Colonic mucosa (tissue), 4 donors: ENCODE measurements around the gene CFAP46. TPM values are rescaled to one million over a fixed set of nuclear protein-coding genes. Genes with fewer than 3 reads are reported as not detected.

Source experiments
- DNase-seq: peaks from one replicate; pipeline ENCODE4 v3.0.0-alpha.2; 2020
- H3K27ac ChIP-seq: fragments of 200-600 bp; one replicate; pipeline ENCODE4 v1.8.0; 2021
- H3K27me3 ChIP-seq: fragments of 200-600 bp; one replicate; pipeline ENCODE4 v1.8.0; 2021
- H3K36me3 ChIP-seq: fragments of 200-600 bp; one replicate; pipeline ENCODE4 v1.8.0; 2021
- H3K4me1 ChIP-seq: fragments of 200-600 bp; one replicate; pipeline ENCODE4 v1.8.0; 2021; ENCODE audit warnings: mild to moderate bottlenecking
- H3K4me3 ChIP-seq: fragments of 200-600 bp; one replicate; pipeline ENCODE4 v1.8.0; 2021
- H3K9ac ChIP-seq, 2 donors: one replicate each; pipeline ENCODE4 v1.7.0; 2013; ENCODE audit warnings: control low read depth in 2 of 2, low read depth in 2 of 2, low read length in 2 of 2
- H3K9me3 ChIP-seq: fragments of 200-600 bp; one replicate; pipeline ENCODE4 v1.8.0; 2021
- CTCF ChIP-seq: fragments of 200-600 bp; IDR thresholded peaks from one replicate; pipeline ENCODE4 v1.8.0; 2022; ENCODE audit warnings: antibody characterized with exemption, mild to moderate bottlenecking
- intact Hi-C: fragments of 100-400 bp; cut with DNase I; formaldehyde crosslinking; loops from one replicate; pipeline ENCODE4 v1.14.1; 2022
- total RNA-seq, 2 donors: library from RNA; stranded (reverse); fragmentation: NEBNext Ultra II Directional in 1 of 2; extraction: Animal tissue kit (Norgen Biotek cat#: 25700) in 1 of 2; gene quantifications; one replicate each; pipeline ENCODE4 v1.2.1, GENCODE V29; 2021
- donor health status: healthy.
- donor health status: DM: no; HTN: no; CAD: no.
- donor health status: DM: no; HTN: no; CAD: no.

Gene CFAP46
- total RNA-seq, 2 donors from 2014 or later = 0.13 TPM; not detected in 1

GRCh38 chr10:132928261-132928660 lies 14.1 kb downstream of the CFAP46 start:
- H3K27ac ChIP-seq = no peak overlapping the region
- no peaks in the 10 kb centered on the region for H3K9me3 ChIP-seq
- H3K36me3 ChIP-seq = no peaks in the 10 kb centered on the region
- H3K4me3 ChIP-seq = no peak overlapping the region
- no peaks in the 10 kb centered on the region for H3K4me1 ChIP-seq
- no peaks in the 10 kb centered on the region for H3K27me3 ChIP-seq
- intact Hi-C loops = no loop called here
- no peak for DNase-seq
- no peak overlapping the region for H3K9ac ChIP-seq
- TF ChIP-seq CTCF = no peak

DNA sequence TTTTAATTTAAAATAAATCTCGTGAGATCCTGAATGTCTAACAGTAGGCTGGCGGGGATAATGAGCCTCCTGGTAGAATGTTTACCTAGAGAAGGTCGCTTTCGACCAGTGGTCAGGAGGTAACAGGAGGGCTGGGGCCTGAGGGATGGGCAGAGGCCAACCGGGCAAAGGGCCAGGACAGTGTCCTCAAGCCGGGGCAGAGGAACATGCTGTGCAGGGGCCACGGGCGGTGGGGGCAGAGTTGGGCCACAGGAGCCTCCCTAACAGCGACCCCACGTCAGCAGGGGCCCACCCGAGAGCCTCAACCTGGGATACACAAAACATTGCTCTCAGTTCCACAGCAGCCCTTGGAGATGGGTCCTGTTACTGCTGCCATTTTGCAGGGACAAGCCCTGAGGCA lies 14.5 kb downstream of the CFAP46 start:
- Histone ChIP-seq H3K9ac (no peak overlapping the region), H3K4me1 (no peaks in the 10 kb centered on the region), H3K4me3 (no peak overlapping the region), H3K9me3 (no peaks in the 10 kb centered on the region), H3K36me3 (no peaks in the 10 kb centered on the region), H3K27me3 (no peaks in the 10 kb centered on the region), H3K27ac (no peak overlapping the region)
- no peak for TF ChIP-seq CTCF
- DNase-seq = no peak
- intact Hi-C loops = no loop called here

GRCh38 chr10:132926777-132927650 lies 15.4 kb downstream of the CFAP46 start:
- Histone ChIP-seq H3K27ac (no peak overlapping the region), H3K4me3 (no peak overlapping the region), H3K9ac (no peak overlapping the region), H3K27me3 (no peaks in the 10 kb centered on the region), H3K4me1 (no peaks in the 10 kb centered on the region), H3K36me3 (no peaks in the 10 kb centered on the region), H3K9me3 (no peaks in the 10 kb centered on the region)
- intact Hi-C loops = no loop called here
- TF ChIP-seq CTCF = no peak
- no peak for DNase-seq

DNA sequence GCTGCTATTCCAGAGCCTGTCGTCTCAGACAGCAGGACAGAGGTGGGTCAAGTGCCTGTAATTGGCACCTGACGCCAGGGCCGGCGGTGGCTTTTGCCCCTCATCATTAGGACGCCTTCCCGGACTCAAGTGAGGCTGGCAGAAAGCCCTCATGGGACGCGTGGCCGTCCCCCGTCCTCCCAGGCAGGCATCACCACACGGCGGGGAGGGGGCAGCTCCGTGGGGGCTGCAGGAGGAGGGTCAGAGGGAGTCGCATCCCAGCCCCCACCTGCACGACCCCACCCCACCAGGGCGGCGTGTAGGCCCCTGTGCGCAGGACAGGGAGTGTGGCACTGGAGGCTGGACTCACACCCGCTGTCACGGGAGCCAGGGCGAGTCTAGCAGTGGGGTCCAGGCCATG lies 16.3 kb downstream of the CFAP46 start:
- Histone ChIP-seq H3K36me3 (no peaks in the 10 kb centered on the region), H3K4me3 (no peak overlapping the region), H3K9ac (no peak overlapping the region), H3K27me3 (no peaks in the 10 kb centered on the region), H3K4me1 (no peaks in the 10 kb centered on the region), H3K9me3 (no peaks in the 10 kb centered on the region), H3K27ac (no peak overlapping the region)
- intact Hi-C loops = no loop called here
- DNase-seq = no peak
- no peak for TF ChIP-seq CTCF

DNA sequence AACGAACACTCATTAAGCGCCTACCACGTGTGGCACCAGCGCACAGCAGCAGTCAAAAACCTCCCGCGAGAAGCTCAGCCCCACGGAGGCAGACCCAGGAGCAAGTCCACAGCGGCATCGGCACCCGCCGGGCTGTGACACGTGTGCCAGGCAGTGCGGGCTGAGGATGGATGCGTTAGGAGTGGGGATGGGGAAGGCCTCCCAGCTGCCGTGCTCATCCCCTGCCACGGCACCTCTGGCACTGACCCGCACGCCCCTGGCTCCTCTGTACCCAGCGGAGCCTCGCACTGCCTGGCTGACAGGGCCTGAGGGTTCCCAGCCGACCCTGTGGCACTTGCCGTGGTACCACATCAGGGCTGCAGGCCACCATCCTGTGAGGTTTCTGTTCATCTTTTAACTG lies 16.8 kb downstream of the CFAP46 start:
- Histone ChIP-seq H3K4me3 (no peak overlapping the region), H3K27ac (no peak overlapping the region), H3K27me3 (no peaks in the 10 kb centered on the region), H3K4me1 (no peaks in the 10 kb centered on the region), H3K36me3 (no peaks in the 10 kb centered on the region), H3K9ac (no peak overlapping the region), H3K9me3 (no peaks in the 10 kb centered on the region)
- DNase-seq = no peak
- no peak for TF ChIP-seq CTCF
- intact Hi-C loops = no loop called here
